IMR-90 (cell line): ENCODE measurements around the gene SUN1. TPM values are rescaled to one million over a fixed set of nuclear protein-coding genes. Genes with fewer than 3 reads are reported as not detected.

Experiments used
- ATAC-seq: fragments of 200-7000 bp; cut with Tn5 transposase; 2 replicates; pipeline ENCODE4 v1.9.1; 2020; ENCODE audit warnings: low read depth, mild to moderate bottlenecking, moderate library complexity
- BruUV-seq: library from RNA; stranded (reverse); fragments of 400-500 nt; replicated peaks from 2 replicates; lab custom pipeline; 2021; lab: Mats Ljungman, UMichigan
- CTCF ChIA-PET: fragments of 300-600 bp; formaldehyde crosslinking; extraction: SDS; loops from one replicate; lab custom pipeline; 2021; ENCODE audit warnings: antibody characterized with exemption; lab: Yijun Ruan, JAX
- POLR2A ChIA-PET: fragments of 300-600 bp; sonication (Branson Sonifier 250); formaldehyde crosslinking; loops from one replicate; lab custom pipeline; 2022; ENCODE audit warnings: antibody characterized with exemption; ENCODE audit not compliant: unreplicated experiment; lab: Charles Lee
- DNase-seq: peaks from one replicate; pipeline ENCODE4 v3.0.0; 2013
- H2AFZ ChIP-seq: replicated peaks from 2 replicates; pipeline ENCODE3; 2013; ENCODE audit warnings: low read length, mild to moderate bottlenecking; ENCODE audit not compliant: poor library complexity
- H2AK5ac ChIP-seq: 2 replicates; pipeline ENCODE4 v1.6.1; 2013; ENCODE audit warnings: low read depth, low read length, inconsistent platforms
- H2AK9ac ChIP-seq: replicated peaks from 2 replicates; pipeline ENCODE3; 2013; ENCODE audit warnings: mild to moderate bottlenecking, low read depth, low read length, moderate library complexity; ENCODE audit not compliant: poor library complexity
- H2BK120ac ChIP-seq: 2 replicates; pipeline ENCODE4 v1.6.1; 2013; ENCODE audit warnings: low read depth, low read length, inconsistent platforms
- H2BK15ac ChIP-seq: 3 replicates; pipeline ENCODE4 v1.6.1; 2013; ENCODE audit warnings: low read depth, low read length, inconsistent platforms
- H2BK20ac ChIP-seq: 2 replicates; pipeline ENCODE4 v1.6.1; 2013; ENCODE audit warnings: low read depth, mild to moderate bottlenecking, inconsistent platforms, low read length, moderate library complexity
- H2BK5ac ChIP-seq: 2 replicates; pipeline ENCODE4 v1.6.1; 2013; ENCODE audit warnings: mild to moderate bottlenecking, low read depth, low read length, inconsistent platforms; ENCODE audit not compliant: poor library complexity, severe bottlenecking
- H3K14ac ChIP-seq: replicated peaks from 2 replicates; pipeline ENCODE4 v1.6.1; 2013; ENCODE audit warnings: low read depth, low read length, inconsistent platforms
- H3K18ac ChIP-seq: 2 replicates; pipeline ENCODE4 v1.6.1; 2013; ENCODE audit warnings: low read depth, low read length, control low read depth
- H3K23ac ChIP-seq: 2 replicates; pipeline ENCODE4 v1.6.1; 2013; ENCODE audit warnings: low read depth, low read length, inconsistent platforms
- H3K27ac ChIP-seq: 2 replicates; pipeline ENCODE4 v1.5.1; 2013; ENCODE audit warnings: mild to moderate bottlenecking, control low read depth, low read length; ENCODE audit not compliant: insufficient read depth
- H3K27me3 ChIP-seq: 2 replicates; pipeline ENCODE4 v1.6.1; 2013; ENCODE audit warnings: low read length; ENCODE audit not compliant: control insufficient read depth, insufficient read depth
- H3K36me3 ChIP-seq: 2 replicates; pipeline ENCODE4 v1.6.1; 2013; ENCODE audit warnings: low read length, mixed read lengths; ENCODE audit not compliant: control insufficient read depth, insufficient read depth
- H3K4ac ChIP-seq: 2 replicates; pipeline ENCODE4 v1.6.1; 2013; ENCODE audit warnings: low read depth, low read length, inconsistent platforms
- H3K4me1 ChIP-seq: 2 replicates; pipeline ENCODE4 v1.6.1; 2013; ENCODE audit warnings: low read length, mixed read lengths; ENCODE audit not compliant: control insufficient read depth, insufficient read depth
- H3K4me2 ChIP-seq: 2 replicates; pipeline ENCODE4 v1.6.1; 2013; ENCODE audit warnings: low read depth, mild to moderate bottlenecking, control low read depth, low read length, moderate library complexity
- H3K4me3 ChIP-seq: 2 replicates; pipeline ENCODE4 v1.5.1; 2013; ENCODE audit warnings: low read depth, mild to moderate bottlenecking, control low read depth, low read length, moderate library complexity; ENCODE audit not compliant: insufficient read depth
- H3K56ac ChIP-seq: 2 replicates; pipeline ENCODE4 v1.6.1; 2013; ENCODE audit warnings: low read length, inconsistent platforms; ENCODE audit not compliant: insufficient read depth; ENCODE audit errors: extremely low read depth
- H3K79me1 ChIP-seq, 2 experiments: 2 replicates each; pipeline ENCODE4 v1.6.1; 2013; ENCODE audit warnings: low read length in 2 of 2, inconsistent platforms in 1 of 2, low read depth in 1 of 2
- H3K9ac ChIP-seq: 2 replicates; pipeline ENCODE4 v1.6.1; 2013; ENCODE audit warnings: low read depth, low read length, control low read depth
- H3K9me1 ChIP-seq: 2 replicates; pipeline ENCODE4 v1.6.1; 2013; ENCODE audit warnings: low read length, inconsistent platforms; ENCODE audit not compliant: insufficient read depth
- H3K9me3 ChIP-seq: 2 replicates; pipeline ENCODE4 v1.6.1; 2013; ENCODE audit warnings: low read length; ENCODE audit not compliant: control insufficient read depth, insufficient read depth
- H4K20me1 ChIP-seq: 2 replicates; pipeline ENCODE4 v1.6.1; 2013; ENCODE audit warnings: low read length, inconsistent platforms; ENCODE audit not compliant: insufficient read depth
- H4K5ac ChIP-seq: 2 replicates; pipeline ENCODE4 v1.6.1; 2013; ENCODE audit warnings: mild to moderate bottlenecking, low read depth, low read length, control low read depth
- H4K8ac ChIP-seq, 2 experiments: 2 replicates each; pipeline ENCODE4 v1.6.1; 2013; ENCODE audit warnings: low read depth in 2 of 2, low read length in 2 of 2, control low read depth in 1 of 2, inconsistent platforms in 1 of 2
- H4K91ac ChIP-seq: 2 replicates; pipeline ENCODE4 v1.6.1; 2013; ENCODE audit warnings: low read depth, low read length, inconsistent platforms; ENCODE audit not compliant: insufficient read depth
- BHLHE40 ChIP-seq: fragments of 150-350 bp; IDR thresholded peaks from 2 replicates; pipeline ENCODE4 v1.6.1; 2016; ENCODE audit warnings: mild to moderate bottlenecking, low read depth, low read length
- CEBPB ChIP-seq: IDR thresholded peaks from 2 replicates; pipeline ENCODE4 v1.6.1; 2012; ENCODE audit warnings: low read depth, low read length, improper control_type of control experiment
- CHD1 ChIP-seq: IDR thresholded peaks from 2 replicates; pipeline ENCODE4 v1.6.1; 2012; ENCODE audit warnings: low read depth, low read length, improper control_type of control experiment
- FOS ChIP-seq: fragments of 150-350 bp; IDR thresholded peaks from 2 replicates; pipeline ENCODE4 v1.6.1; 2016; ENCODE audit warnings: low read depth, low read length
- MAFK ChIP-seq: IDR thresholded peaks from 2 replicates; pipeline ENCODE4 v1.6.1; 2012; ENCODE audit warnings: low read depth, low read length, improper control_type of control experiment
- MAZ ChIP-seq: IDR thresholded peaks from 2 replicates; pipeline ENCODE4 v1.6.1; 2012; ENCODE audit warnings: low read depth, mild to moderate bottlenecking, low read length, improper control_type of control experiment, moderate library complexity, borderline replicate concordance
- MXI1 ChIP-seq: IDR thresholded peaks from 2 replicates; pipeline ENCODE4 v1.6.1; 2012; ENCODE audit warnings: low read depth, mild to moderate bottlenecking, low read length, moderate library complexity, borderline replicate concordance
- NFE2L2 ChIP-seq: fragments of 150-350 bp; IDR thresholded peaks from 2 replicates; pipeline ENCODE4 v1.6.1; 2016; ENCODE audit warnings: low read depth, mild to moderate bottlenecking, low read length
- POLR2A ChIP-seq: IDR thresholded peaks from 2 replicates; pipeline ENCODE4 v1.6.1; 2012; ENCODE audit warnings: mild to moderate bottlenecking, low read depth, low read length
- RAD21 ChIP-seq: IDR thresholded peaks from 2 replicates; pipeline ENCODE4 v1.6.1; 2012; ENCODE audit warnings: low read length, improper control_type of control experiment
- RCOR1 ChIP-seq: IDR thresholded peaks from 2 replicates; pipeline ENCODE4 v1.6.1; 2012; ENCODE audit warnings: mild to moderate bottlenecking, low read length, improper control_type of control experiment; ENCODE audit not compliant: insufficient replicate concordance
- RFX5 ChIP-seq: IDR thresholded peaks from 2 replicates; pipeline ENCODE4 v1.8.0; 2012; ENCODE audit warnings: low read depth, mild to moderate bottlenecking, low read length, moderate library complexity
- SMC3 ChIP-seq: fragments of 150-350 bp; IDR thresholded peaks from 2 replicates; pipeline ENCODE4 v1.6.1; 2016; ENCODE audit warnings: low read depth, mild to moderate bottlenecking, antibody characterized with exemption, low read length, moderate library complexity
- WGBS, 2 experiments: methylation state at CpG; one replicate each; pipeline versions ENCODE4 v1.1.5 to v1.1.7; 2013; ENCODE audit warnings: missing lambda C conversion rate in 2 of 2; ENCODE audit not compliant: insufficient read length in 1 of 2; ENCODE audit errors: extremely low coverage in 2 of 2; 5-methylcytosine and 5-hydroxymethylcytosine counted together
- dilution Hi-C: fragments of 300-500 bp; cut with HindIII; formaldehyde crosslinking; loops from one replicate; pipeline ENCODE4 v1.14.3; 2018; ENCODE audit warnings: low sequenced_read_pairs; ENCODE audit not compliant: unreplicated experiment
- in situ Hi-C: fragments of 300-500 bp; cut with MboI; formaldehyde crosslinking; loops from 3 replicates; pipeline ENCODE4 v1.14.3; 2019; ENCODE audit warnings: low sequenced_read_pairs, inconsistent platforms, mixed read lengths
- intact Hi-C: fragments of 100-400 bp; cut with micrococcal nuclease; formaldehyde crosslinking; loops from 2 replicates; pipeline ENCODE4 v1.10.0; 2022
- polyA plus RNA-seq, 3 experiments: library from polyadenylated mRNA; depleted of rRNA; stranded (reverse); fragments of >200 nt; gene quantifications; 2 replicates each; pipeline ENCODE4 v1.2.3, GENCODE V29; 2012; ENCODE audit warnings: low replicate concordance in 1 of 3
- total RNA-seq: library from RNA; depleted of rRNA; stranded (reverse); fragments of >200 nt; gene quantifications from 2 replicates; pipeline ENCODE4 v1.2.3, GENCODE V29; 2012
- TF ChIP-seq, protein P1 (sequence below): conservative IDR thresholded peaks from 2 replicates; pipeline ENCODE4 v1.5.1; 2012; ENCODE audit warnings: mild to moderate bottlenecking, low read depth, low read length, improper control_type of control experiment
- TF ChIP-seq, protein P2 (sequence below): fragments of 150-350 bp; IDR thresholded peaks from 2 replicates; pipeline ENCODE4 v1.6.1; 2017; ENCODE audit warnings: mild to moderate bottlenecking, antibody characterized with exemption, low read length, low read depth
- TF ChIP-seq, protein P3 (sequence below): fragments of 150-350 bp; IDR thresholded peaks from 2 replicates; pipeline ENCODE4 v1.6.1; 2016; ENCODE audit warnings: low read depth, mild to moderate bottlenecking, low read length, moderate library complexity, borderline replicate concordance

The SUN1 gene
- total and polyA plus RNA-seq, 2 of the 4 experiments (the other 2 are of a cell fraction): 113 to 239 TPM

GRCh38 chr7:821688-822087 lies 10.6 kb upstream of the SUN1 start:
- WGBS, 2 experiments: 100% methylated on average over 3 of the region's 11 CpGs; no CpG with 5 or more reads in 1 of the 2 experiments
- Histone ChIP-seq H3K23ac (no peak overlapping the region), H4K8ac (no peak overlapping the region), H2BK20ac (no peak overlapping the region), H4K5ac (no peak overlapping the region), H3K36me3 (peaks cover 3% of the 10 kb centered on the region), H3K4ac (no peak overlapping the region), H4K20me1 (peaks cover 61% of the 10 kb centered on the region), H3K4me1 (peaks cover 19% of the 10 kb centered on the region), H2BK120ac (no peak overlapping the region), H3K27me3 (no peaks in the 10 kb centered on the region), H3K14ac (no peak overlapping the region), H2BK5ac (no peak overlapping the region), H2AFZ (no peak overlapping the region), H2AK5ac (peak overlapping the region; percentile 25; the same call in 1 of the 2 replicates), H3K9me3 (no peaks in the 10 kb centered on the region), H3K79me1 (peaks cover 9 to 77% of the 10 kb centered on the region in 2 experiments), H2AK9ac (no peak overlapping the region), H3K18ac (no peak overlapping the region), H3K4me2 (no peak overlapping the region), H3K27ac (no peak overlapping the region), H3K9ac (no peak overlapping the region), H3K9me1 (peaks cover 40% of the 10 kb centered on the region), H3K56ac (no peak overlapping the region), H3K4me3 (no peak overlapping the region), H2BK15ac (no peak overlapping the region), H4K91ac (no peak overlapping the region)
- ChIA-PET CTCF (no interaction called here), POLR2A (no interaction called here)
- intact Hi-C loops: no loop called here
- BruUV-seq: no TSS peak
- TF ChIP-seq POLR2A (no peak), MAFK (no peak), NFE2L2 (no peak), RAD21 (no peak), MAZ (no peak), SMC3 (no peak), CHD1 (no peak), RCOR1 (no peak), BHLHE40 (no peak), RFX5 (no peak), MXI1 (no peak), FOS (no peak), CEBPB (no peak)
- TF ChIP-seq, protein P1, sequence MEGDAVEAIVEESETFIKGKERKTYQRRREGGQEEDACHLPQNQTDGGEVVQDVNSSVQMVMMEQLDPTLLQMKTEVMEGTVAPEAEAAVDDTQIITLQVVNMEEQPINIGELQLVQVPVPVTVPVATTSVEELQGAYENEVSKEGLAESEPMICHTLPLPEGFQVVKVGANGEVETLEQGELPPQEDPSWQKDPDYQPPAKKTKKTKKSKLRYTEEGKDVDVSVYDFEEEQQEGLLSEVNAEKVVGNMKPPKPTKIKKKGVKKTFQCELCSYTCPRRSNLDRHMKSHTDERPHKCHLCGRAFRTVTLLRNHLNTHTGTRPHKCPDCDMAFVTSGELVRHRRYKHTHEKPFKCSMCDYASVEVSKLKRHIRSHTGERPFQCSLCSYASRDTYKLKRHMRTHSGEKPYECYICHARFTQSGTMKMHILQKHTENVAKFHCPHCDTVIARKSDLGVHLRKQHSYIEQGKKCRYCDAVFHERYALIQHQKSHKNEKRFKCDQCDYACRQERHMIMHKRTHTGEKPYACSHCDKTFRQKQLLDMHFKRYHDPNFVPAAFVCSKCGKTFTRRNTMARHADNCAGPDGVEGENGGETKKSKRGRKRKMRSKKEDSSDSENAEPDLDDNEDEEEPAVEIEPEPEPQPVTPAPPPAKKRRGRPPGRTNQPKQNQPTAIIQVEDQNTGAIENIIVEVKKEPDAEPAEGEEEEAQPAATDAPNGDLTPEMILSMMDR: no peak
- TF ChIP-seq, protein P2, sequence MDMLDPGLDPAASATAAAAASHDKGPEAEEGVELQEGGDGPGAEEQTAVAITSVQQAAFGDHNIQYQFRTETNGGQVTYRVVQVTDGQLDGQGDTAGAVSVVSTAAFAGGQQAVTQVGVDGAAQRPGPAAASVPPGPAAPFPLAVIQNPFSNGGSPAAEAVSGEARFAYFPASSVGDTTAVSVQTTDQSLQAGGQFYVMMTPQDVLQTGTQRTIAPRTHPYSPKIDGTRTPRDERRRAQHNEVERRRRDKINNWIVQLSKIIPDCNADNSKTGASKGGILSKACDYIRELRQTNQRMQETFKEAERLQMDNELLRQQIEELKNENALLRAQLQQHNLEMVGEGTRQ: no peak
- TF ChIP-seq, protein P3, sequence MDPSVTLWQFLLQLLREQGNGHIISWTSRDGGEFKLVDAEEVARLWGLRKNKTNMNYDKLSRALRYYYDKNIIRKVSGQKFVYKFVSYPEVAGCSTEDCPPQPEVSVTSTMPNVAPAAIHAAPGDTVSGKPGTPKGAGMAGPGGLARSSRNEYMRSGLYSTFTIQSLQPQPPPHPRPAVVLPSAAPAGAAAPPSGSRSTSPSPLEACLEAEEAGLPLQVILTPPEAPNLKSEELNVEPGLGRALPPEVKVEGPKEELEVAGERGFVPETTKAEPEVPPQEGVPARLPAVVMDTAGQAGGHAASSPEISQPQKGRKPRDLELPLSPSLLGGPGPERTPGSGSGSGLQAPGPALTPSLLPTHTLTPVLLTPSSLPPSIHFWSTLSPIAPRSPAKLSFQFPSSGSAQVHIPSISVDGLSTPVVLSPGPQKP: no peak
- in situ Hi-C loops: no loop called here
- DNase-seq (no peak), ATAC-seq (no peak)
- dilution Hi-C loops: no loop called here
